T follicular helper cell (primary cell): ENCODE results near the gene SIRT5.

Experiments used
- DNase-seq: peaks from one replicate; pipeline ENCODE4 v3.0.0-alpha.2; 2020; ENCODE audit warnings: low read depth
- total RNA-seq, 2 experiments: gene quantifications; one replicate each; lab custom pipeline; 2026; lab: John Stamatoyannopoulos, UW

Gene SIRT5
- total RNA-seq, result 11.5 to 29.5 reads per million in 2 experiments

DNA sequence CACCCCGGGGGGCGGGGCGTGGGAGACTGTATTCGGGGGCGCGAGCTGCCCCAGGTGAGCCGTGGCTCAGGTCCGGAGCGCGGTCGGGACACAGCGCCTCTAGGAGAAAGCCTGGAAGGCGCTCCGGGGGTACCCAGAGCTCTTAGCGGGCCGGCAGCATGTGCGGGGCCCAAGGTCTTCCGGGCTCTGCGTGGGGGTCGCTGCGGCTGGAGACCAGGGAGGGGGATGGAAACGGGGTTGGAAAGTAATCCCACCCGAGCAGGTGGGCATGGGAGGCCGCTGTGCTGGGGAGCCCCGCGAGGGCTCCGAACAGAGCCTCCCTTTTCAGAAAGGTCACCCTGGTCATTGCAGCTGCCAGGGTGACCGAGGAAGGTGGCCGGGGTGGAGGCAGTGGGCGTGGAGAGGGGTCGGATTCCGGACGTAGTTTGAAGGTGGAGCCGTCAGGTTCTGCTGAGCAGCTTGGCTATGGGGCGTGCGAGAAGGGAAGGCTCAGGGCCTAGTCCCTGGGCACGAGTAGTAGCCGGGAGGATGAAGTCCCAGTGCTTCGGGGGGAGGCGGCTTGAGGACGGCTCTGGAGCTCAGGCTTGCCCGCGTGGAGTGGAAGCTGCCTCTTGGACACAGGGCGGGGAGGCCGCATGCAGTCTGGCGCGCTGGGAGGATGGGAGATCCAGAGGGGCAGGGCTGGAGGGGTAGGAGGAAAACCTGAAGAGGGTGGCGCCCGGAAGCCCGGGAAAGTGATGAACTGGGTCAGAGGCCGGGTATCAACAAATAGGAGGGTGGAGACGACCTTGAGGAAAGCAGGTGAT lies at the start of gene SIRT5:
TSS of gene SIRT5 (plus strand) at position 31 of the 806 bp plus-strand sequence. CDS start 9,510 bp downstream, outside the sequence.
- peak; percentile 57 for DNase-seq

DNA sequence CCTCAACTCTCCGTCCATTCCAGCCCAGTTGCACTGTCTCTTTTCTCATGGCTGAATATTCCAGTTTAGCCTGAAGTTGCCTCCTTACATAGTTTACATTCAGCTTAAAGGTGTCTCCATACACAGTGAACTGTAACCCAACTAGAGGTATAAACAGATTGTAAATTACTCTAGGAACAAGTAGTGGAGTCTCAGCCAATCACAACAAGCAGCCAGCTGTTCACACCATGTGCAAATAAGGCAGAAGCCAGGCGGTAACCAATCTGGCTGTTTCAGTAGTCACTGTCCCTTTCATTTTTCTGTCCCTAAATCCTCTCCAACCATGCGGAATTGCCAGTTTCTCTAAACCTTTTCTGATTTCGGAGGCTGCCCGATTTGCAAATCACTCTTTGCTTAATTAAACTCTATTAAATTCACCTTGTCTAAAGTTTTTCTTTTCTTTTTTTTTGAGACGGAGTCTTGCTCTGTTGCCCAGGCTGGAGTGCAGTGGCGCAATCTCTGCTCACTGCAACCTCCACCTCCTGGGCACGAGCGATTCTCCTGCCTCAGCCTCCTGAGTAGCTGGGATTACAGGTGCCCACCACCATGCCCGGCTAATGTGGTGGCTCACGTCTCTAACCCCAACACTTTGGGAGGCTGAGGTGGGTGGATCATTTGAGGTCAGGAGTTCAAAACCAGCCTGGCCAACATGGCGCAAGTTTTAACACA lies 49.4 kb upstream of the SIRT5 start:
- no peak for DNase-seq

DNA sequence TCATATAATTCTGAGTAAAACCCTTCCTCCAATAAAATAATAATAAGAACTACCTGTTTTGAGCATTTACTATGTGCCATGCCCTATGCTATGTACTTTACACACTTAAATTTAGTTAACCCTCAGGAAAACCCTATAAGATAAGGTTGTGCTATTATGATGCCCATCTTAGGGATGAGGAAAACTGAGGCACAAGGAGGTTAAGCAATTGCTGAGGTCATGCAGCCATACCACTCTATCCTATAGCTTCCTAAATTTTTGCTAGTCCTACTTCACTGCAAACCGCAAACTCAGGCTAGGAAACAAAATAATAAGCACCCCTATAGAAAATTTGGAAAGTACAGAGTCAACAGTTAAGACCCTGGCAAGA lies 48.1 kb upstream of the SIRT5 start:
- DNase-seq, result no peak

DNA sequence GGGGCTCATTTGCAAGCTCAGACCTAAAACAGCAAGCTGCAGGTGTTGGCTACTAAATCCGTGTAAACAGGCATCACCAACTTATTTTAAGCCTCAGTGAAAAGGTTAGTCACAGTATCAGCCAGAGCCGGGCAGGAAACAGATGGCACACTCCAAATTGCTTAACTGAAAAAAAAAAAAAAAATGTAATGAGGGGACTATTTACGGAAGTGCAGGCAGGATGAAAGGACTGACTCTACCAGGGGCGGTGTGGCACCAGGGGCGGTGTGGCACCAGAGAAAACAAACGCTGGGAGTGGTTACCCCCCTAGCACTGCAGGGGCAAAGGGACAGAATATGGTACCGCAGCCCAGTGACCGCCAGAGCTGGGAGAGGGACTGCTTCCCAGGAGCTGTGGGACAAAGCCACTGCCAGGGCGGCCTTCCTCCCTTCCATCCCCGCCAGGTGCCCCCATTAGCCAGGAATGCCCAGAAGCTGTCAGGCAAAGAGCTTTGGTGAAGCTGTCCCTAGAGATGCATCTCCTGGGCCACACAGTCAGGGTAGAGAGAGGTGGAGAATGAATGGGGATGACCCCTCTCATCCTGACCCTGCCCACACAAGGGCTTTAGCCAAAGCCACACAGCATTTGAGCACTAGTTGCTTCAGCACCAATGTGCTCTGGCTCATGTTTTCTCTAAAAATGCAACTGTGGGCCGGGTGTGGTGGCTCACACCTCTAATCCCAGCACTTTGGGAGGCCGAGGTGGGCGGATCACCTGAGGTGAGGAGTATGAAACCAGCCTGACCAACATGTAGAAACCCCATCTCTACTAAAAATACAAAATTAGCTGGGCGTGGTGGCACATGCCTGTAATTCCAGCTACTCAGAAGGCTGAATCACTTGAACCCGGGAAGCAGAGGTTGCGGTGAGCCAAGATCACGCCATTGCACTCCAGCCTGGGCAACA lies 47.4 kb upstream of the SIRT5 start:
- no peak for DNase-seq

DNA sequence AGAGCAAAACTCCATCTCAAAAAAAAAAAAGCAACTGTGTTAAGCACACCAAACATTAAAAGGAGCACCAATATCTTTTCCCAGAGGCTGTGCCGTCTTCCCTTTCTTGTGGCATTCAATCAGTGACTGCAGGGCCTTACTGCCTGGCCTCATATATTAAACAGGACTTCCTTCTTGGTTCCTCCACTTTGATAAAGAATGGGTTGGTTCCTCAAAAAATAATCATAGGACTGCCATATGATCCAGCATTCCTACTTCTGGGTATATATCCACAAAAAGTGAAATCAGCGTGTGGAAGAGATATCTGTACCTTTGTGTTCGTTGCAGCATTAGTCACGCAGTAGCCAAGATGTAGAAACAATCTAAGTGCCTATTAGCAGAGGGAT lies 46.7 kb upstream of the SIRT5 start:
- DNase-seq, result no peak

DNA sequence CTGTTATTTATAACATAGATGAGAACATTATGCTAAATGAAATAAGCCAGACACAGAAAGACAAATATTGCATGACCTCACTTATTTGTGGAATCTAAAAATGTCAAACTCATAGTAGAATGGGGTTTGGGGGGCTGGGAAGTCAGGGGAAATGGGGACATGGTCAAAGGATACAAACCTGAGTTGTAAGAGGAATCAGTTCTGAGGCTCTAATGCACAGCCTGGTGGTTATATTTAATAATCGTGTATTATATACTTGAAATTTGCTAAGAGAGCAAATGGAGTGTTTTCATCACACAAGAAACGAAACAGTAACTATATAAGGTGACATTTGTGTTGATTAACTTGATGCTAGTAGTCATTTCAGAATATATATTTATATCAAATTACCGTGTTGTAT lies 46.2 kb upstream of the SIRT5 start:
- no peak for DNase-seq

DNA sequence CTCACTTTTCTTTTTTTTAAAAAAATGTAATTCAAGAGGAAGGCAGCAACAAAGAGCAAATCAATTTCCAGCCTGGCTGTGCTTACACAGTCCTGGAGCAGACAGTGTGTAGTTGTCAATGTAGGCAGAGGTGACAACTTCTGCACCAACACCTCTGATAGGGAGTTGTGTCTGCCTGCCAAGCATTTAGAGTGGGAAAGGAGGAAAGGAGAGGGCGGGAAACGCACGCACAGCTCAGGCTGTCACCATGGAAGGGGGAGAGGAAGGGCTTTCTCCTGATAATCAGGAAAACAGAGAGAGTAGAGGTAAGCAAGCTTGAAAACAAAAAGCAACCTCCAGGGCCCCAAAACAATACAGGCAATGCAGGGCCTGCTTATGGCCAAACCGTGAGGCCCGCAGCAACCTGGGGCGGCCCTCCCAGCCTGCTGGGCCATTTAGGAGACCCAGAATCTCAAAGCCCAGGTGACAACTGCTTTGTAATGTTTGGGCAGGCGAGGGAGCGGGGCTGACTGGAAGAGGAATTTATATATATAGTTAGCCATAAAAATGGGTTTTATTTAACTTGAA lies 45.5 kb upstream of the SIRT5 start:
- no peak for DNase-seq

DNA sequence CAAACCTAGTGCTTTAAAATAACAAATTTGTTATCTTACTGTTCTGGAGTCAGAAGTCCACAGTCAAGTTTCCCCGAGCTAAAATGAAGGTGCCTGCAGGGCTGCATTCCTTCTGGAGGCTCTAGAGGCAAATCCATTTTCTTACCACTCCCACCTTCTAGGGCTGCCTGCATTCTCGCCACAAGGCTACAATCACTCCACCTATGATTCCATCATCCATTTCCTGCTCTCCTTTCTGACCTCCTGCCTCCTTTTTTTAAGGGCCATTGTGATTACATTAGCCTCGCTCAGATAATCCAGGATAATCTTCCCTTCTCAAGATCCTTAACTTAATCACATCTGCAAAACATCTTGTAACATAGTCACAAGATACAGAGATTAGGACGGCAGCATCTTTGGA lies 42.4 kb upstream of the SIRT5 start:
- no peak for DNase-seq

DNA sequence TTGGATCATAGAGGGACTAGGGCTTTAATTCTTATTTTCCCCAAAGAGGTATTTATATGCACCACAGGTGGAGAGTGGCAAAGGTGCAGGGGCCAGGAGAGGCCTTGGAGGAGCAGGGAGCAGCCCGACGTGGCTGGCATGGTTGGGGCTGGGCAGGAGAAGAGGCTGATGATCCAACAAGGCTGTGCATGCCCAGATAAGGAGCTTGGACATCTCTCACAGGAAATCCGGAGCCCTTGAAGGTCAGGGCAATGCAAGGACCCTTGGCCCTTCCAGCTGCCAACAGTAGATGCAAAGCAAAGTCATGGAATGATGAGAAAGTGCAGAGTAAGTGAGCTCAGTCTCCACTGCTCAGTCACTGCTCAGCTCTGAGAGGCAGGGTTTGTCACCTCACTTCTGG lies 39.9 kb upstream of the SIRT5 start:
- DNase-seq, result no peak

DNA sequence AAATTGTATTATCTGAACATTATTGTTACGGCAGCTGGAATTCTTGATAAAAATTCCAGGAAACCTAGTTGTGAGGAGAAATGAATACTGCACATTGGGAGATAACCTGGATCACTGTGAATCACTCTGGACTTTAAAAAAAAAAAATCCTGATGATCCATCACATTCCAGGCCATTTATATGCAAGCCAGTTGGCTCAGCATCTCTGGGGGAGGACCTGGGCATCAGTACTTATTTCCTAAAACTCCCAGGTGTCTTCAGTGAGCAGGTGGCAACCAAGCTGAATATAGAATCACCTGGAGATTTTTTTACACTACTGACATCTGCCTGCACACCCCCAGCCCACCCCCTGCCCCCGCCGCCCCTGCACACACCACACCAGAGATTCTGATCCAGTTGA lies 39.1 kb upstream of the SIRT5 start:
- no peak for DNase-seq

DNA sequence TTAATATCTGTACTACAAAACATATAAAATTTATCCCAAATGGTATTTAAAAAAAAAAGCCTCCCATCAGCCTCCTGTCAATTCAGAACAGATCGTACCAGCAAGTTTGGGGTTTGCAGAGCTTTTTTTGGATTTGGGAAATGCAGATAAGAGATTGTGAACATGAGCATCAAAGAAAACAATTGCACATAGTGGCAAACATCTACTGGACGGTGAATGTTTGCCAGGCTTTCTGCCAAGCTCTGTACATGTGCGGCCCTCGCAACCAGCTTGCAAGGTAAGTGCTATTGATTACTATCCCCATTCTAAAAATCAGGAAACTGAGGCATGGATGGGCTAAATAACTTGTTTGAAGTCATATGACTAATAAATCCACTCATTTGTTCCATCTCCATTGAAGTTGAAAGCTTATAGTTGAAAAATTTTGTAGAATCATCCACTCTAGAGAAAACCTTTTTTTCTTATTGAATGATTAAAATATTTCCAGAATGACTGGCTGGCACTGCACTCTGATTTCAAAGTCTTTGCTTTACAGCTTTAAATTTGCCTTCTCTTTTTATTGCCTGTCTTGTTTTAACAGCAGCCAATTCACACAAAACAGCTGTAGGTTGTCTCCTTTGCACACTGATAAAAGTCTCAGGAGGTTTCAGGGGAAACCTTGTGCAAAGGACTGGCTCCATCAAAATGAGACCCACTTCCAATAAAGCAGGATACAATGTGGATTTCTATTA lies 37.4 kb upstream of the SIRT5 start:
- no peak for DNase-seq

DNA sequence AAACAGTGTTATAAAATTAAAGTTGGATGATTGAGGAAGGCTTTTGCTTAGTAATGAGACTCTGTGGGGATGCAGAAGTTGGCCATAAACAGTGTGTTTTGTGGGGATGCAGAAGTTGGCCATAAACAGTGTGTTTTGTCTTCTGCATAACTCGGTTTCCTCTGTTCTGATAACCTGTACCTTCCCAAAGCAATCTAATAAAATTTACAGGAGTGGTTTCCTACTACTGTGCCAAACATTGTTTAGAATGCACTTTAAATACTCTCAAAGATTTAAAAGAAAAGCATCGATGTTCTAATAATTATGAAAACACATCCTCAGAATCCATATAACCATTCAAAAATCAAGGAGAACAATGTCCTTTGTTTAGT lies 36.9 kb upstream of the SIRT5 start:
- no peak for DNase-seq

DNA sequence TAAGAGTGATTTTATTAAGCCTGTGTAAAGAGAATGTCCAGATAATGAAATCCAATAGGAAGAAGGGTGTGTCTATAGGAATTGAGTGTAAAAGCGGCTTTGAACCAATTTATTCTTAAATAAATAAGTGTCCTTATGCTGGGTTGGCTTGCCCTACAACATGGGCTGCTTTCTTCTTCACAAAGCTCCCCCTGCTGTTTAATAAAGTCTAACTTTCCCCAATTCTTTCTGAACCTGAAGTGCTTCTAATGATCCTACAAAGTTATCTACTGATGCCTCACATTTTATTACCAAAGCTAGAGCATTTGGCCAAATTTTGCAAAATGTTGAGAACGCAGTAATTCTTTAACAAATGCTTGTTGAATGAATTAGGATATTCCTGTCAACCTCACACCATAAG lies 36.3 kb upstream of the SIRT5 start:
- DNase-seq, result no peak

DNA sequence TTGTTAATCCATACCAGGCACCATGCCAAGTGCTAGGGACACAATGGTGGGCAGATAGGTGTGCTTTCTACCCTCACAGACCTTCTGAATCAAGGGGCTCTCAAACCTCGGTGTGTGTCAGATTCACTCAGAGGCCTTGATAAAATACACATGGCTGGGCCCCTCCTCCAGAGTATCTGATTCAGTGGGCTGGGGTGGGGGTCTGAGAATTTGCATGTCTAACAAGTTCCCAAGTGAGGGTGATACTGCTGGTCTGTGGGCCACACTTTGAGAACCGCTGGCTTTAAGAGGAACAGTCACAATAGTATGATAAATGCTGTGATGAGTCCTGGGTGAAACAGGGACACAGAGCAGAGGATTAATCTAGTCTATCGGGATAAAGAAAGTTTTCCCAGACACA lies 35.8 kb upstream of the SIRT5 start:
- no peak for DNase-seq

DNA sequence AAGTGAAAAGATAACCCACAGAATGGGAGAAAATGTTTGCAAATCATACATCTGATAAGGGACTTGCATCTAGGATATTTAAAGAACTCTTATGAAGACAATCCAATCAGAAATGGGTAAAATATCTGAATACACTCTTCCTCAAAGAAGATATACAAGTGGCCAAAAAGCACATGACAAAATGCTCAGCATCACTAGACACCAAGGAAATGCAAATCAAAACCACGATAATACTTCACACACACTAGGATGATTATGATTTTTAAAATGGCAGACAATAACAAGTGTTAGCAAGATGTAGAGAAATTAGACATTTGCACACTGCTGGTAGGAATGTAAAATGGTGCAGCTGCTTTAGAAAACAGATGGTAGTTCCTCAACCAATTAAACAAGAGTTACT lies 34.8 kb upstream of the SIRT5 start:
- no peak for DNase-seq

DNA sequence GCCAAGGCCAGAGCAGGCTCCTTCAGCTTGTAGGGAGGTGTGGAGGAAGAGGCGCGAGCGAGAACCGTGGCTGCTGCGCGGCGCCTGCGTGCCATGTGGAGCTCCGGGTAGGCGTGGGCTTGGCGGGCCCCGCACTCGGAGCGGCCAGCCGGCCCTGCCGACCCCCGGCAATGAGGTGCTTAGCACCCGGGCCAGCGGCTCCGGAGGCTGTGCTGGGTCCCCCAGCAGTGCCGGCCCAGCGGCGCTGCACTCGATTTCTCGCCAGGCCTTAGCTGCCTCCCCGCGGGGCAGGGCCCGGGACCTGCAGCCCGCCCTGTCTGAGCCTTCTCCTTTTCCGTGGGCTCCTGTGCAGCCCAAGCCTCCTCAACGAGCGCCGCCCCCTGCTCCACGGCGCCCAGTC lies 32.9 kb upstream of the SIRT5 start:
- DNase-seq, result no peak

DNA sequence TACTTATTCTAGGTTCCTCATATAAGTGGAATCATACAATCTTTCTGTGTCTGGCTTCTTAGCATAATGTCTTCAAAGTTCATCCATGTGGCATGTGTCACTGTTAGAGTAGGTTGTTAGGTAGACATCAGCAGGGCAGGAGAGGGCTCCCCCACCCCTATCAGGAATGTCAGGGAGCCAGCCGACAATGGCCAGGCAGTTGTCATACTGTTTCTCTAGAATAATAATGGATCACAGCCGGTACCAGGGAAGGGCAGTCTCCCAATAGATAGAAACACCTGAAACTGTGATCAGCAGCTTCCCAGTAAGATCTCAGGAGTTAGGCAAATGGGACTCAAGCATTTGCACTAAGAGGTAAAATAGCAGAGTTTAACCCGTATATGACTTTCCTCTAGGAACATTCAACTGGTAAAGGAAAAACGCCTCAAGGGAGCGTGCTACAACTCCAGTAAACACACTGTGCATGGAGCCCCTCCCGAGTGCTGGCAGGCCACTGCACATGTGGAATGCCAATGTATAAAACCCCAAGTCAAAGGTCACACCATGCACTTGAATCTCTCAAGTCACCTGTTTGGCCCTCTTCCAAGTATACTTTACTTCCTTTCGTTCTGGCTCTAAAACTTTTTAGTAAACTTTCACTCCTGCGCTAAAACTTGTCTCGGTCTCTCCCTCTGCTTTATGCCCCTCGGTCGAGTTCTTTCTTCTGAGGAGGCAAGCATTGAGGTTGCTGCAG lies 29.8 kb upstream of the SIRT5 start:
- no peak for DNase-seq

DNA sequence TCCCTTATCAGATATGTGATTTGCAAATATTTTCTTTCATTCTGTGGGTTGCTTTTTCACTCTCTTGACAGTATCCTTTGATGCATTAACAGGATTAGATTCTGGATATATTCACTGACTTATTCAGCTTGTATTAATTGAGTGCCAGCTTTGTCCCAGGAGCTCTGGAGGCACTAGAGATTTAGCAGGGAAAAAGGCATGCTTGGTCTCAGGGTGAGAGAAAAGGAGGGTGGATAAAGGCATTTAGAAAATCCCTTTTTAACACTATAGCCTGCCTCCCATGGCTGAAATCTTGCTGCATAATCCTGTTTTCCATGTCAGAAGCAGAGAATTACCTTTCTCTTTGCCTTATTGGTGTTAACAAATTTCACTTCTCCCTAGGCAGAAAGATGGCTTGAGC lies 28.5 kb upstream of the SIRT5 start:
- DNase-seq, result no peak

DNA sequence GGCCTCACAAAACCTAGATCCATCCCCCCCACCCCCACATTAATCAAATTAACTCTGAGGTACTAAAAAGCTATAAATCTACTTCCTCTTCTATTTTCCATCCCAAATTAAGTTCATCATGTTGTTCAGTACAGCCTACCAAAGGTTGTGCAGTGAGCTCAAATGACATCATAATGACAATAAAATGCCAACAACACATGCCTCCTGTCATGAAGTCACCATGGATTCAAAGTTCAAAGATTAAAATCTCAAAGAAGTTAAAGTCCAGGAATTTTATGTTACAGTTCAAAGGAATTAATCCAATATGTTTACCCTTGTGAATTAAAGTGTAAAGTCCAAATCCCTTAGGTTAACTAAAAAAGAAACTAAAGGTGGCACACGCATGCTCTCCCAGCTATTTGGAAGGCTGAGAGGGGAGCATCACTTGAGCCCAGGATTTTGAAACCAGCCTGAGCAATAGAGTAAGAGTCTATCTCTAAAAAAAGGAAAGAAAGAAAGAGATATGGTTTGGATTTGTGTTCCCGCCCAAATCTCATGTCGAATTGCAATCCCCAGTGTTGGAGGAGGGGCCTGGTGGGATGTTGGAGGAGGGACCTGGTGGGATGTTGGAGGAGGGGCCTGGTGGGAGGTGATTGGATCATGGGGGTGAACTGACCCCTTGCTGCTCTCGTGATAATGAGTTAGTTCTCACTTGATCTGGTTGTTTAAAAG lies 25.7 kb upstream of the SIRT5 start:
- no peak for DNase-seq

DNA sequence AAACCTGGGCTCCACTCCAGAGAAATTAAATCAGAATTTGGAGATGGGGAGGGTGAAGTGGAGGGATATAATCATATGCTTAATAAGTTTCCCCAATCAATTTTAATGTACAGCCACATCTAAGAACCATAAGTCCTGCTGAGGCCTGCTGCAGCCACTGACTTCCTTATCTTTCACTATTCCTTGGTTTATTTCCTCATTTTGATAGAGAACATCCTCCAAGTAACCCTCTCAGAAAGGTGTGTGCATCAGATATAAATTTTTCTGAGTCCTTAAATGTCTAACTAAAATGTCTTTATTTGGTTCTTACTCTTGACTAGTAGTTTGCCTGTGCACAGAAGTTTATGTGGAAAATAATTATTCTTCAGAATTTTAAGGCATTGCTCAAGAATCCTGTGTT lies 23.7 kb upstream of the SIRT5 start:
- DNase-seq, result no peak
